GM18870 (cell line): ENCODE results near the gene NT5DC4.

Experiments
- ATAC-seq: cut with Tn5 transposase; IDR thresholded peaks from one replicate; pipeline ENCODE4 v1.9.1; 2021; ENCODE audit warnings: moderate library complexity; ENCODE audit not compliant: unreplicated experiment

Gene NT5DC4

DNA sequence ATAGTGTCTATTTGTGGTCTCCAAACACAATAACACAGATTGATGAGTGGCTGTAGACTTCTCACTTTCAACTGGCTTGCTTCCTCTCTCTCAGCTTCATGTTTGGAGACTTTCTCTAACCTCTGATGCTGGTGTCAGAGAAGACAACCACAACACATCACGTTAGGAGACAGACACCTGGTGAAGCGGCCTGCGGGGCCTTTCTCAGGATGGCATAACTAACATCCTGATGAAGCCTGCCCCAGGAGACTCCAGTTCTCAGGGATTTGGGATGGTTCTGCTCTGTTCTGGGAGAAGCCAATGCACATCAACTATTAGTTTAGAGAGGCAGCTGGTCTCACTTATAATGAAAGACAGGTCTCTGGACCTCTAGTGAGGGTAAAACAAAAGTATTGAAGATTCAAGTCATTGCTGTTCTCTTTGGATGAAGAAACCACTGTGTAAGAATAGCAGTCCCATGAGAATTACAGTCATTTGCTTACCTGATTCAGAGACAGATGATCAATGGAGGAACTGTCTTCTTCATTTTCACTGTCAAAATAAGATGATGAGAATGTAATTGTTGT, 61.5 kb downstream of the NT5DC4 start:
- ATAC-seq = peak; percentile 68

- no peak for ATAC-seq
Measured at GRCh38 chr2:112783187-112783714, 62.4 kb downstream of the NT5DC4 start.

DNA sequence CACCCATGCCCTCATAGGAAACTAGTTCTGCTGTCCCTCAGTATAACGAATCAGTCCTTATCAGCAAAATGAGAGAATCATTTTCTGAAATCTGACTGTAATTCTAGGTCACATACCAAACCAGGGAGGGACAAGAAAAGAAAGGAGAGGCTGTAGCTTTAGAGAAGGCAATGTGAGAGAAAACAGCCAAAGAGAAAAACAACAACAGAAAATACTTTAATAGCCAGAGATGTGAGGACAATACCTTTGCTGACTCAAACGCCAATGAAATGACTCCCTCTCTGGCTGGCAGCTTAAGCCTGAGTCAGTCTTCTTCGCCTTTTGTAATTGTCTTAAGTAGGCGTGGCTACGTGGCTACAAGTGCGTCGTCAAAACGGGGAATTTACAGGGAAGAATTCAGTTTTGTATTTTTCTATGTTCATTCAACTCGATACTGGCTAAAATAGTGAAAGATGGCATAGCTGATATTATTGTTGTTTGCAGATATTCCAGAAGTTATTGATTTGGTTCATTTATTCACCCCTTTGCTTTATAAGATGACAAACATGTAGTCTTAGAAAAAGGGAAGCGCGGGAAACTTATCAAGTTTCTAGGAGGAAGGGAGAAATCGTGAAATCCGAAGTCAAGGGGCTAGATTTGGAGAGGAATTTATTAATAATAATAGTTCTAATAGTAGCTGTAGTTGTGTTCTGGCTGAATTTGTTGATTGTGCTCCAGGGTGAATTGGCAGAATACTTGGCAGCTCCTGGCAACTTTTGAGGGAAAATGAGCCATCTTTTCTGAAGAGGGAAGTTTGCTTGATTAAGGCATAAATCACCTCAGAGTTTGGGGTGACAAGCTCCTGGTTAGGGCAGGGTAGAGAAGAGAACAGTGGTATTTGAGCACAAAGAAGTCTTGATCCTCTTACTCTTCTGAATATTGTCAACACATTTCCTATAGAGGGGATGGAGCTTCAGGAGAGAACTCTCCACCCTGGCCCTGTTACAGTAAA, 63.7 kb downstream of the NT5DC4 start, which contains the start of gene IL1A:
IL1A (minus strand) TSS at position 295 of the 991 bp plus-strand sequence. CDS start 723 bp downstream, outside the sequence.
- ATAC-seq = no peak

DNA sequence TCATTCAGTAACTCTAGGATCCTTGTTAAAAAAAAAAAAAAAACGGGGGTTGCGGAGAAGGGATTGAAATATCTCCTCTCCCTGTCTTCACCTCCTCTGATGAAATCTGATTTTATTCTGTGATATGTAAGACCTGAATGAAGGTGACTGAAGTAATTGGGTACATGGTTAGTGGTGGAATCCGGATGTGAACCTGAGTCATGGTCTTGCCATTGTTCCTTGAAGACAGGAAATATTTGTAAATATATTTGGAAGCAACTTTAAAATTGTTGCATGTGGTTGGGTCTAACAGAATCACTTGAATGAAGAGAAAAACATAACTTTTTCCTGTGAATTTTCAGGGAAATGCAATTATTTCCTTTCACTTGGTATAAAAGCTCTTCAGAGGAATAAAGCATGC, 66.5 kb downstream of the NT5DC4 start:
- ATAC-seq = no peak

- no peak for ATAC-seq
Measured at GRCh38 chr2:112787729-112788393, 67.0 kb downstream of the NT5DC4 start.

DNA sequence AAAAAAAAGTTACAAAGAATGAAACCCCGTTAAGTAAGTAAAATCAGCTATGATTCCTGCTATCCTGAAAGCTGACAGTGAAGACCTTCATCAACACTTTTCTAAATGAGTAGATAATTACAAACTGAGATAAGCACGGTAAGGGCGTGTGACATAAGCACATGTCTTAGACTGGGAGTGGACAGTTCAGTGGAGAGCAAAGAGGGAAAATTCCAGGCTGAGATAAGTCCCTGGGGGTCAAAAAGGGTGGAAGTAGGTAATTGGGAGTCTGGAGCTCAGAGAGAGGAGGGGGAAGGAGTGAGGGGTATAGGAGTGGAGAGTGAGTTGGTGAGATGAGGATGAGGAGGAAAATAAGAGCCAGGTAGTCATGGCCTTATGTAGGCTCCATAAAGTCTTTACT, 67.8 kb downstream of the NT5DC4 start:
- ATAC-seq = no peak
